SH-SY5Y (cell line): ENCODE measurements around the gene SLC9C2.

Experiments
- GATA2 ChIP-seq: IDR thresholded peaks from 2 replicates; pipeline ENCODE4 v1.6.1; 2011; ENCODE audit warnings: mild to moderate bottlenecking, low read depth, low read length
- GATA3 ChIP-seq: IDR thresholded peaks from 2 replicates; pipeline ENCODE4 v1.6.1; 2011; ENCODE audit warnings: low read depth, mild to moderate bottlenecking, low read length, moderate library complexity

SLC9C2 gene

GRCh38 chr1:173453982-173454381 is 148.9 kb downstream of the SLC9C2 start:
- TF ChIP-seq GATA2 (no peak), GATA3 (no peak)

DNA sequence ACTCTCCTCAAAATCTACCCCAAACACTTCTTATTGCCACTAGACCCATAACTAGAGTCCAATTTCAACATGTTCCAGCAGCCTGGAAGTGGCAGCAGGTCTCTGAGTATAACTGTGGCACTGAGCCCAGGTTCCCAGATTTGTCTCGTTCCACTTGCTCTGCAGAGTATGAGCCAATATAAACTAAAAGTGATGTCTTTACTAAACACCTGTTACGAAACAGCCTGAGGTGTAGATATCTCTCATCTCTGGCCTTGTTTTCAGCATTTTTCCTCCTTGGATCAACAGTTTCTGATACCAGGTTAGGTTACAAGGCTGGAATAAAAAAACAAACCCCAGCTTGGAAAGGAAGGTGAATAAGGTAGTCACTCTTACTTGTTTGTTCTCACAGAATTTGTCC is 150.9 kb downstream of the SLC9C2 start:
- TF ChIP-seq GATA3 (no peak), GATA2 (no peak)
